ENCODE measurements around the gene PLA2G2C. TPM values are rescaled to one million over a fixed set of nuclear protein-coding genes. Genes with fewer than 3 reads are reported as not detected.

The PLA2G2C gene
- total and polyA plus RNA-seq, 2 of the 8 experiments (the other 6 are each of a cell fraction or from before 2014, with no cell fraction given), result not detected

- no peak overlapping the region for H2AFZ ChIP-seq (ENCODE audit: low read length)
- CTCF ChIA-PET (ENCODE audit: partially characterized antibody), result interaction anchor here (0.8 to 13.0 kb wide), 9 partner anchors 9 to 224 kb away, joined by 3 to 127 read pairs (median 4); partner anchors contain the start of gene PLA2G2E
- TF ChIP-seq BACH1 (IDR thresholded peaks at IDR 0.05; ENCODE audit: low read length), result no peak
- no peak for TF ChIP-seq CHD2 (IDR thresholded peaks at IDR 0.05; ENCODE audit: low read length)
- no peak for TF ChIP-seq POLR2A (IDR thresholded peaks at IDR 0.05; ENCODE audit: control extremely low read depth in 1 of 2, low read depth in 2 of 2, low read length in 2 of 2)
- TF ChIP-seq CTBP2 (IDR thresholded peaks at IDR 0.05; ENCODE audit: borderline replicate concordance, insufficient read depth, insufficient read length, low read length), result no peak
- TF ChIP-seq JUN (IDR thresholded peaks at IDR 0.05; ENCODE audit: low read depth, low read length), result no peak
- no peak for TF ChIP-seq FOSL1 (IDR thresholded peaks at IDR 0.05; ENCODE audit: insufficient read depth, low read depth, low read length)
- no peak for TF ChIP-seq RFX5 (IDR thresholded peaks at IDR 0.05; ENCODE audit: borderline replicate concordance, low read depth, low read length)
- TF ChIP-seq HDAC2 (IDR thresholded peaks at IDR 0.05; ENCODE audit: borderline replicate concordance in 1 of 2, low read depth in 2 of 2, low read length in 2 of 2), result no peak
- no peak for TF ChIP-seq ASH2L (IDR thresholded peaks at IDR 0.05; ENCODE audit: low read length)
- no peak for TF ChIP-seq BRCA1 (IDR thresholded peaks at IDR 0.05; ENCODE audit: low read depth, low read length)
- no peak for TF ChIP-seq JUND (IDR thresholded peaks at IDR 0.05; ENCODE audit: low read length)
- no peak for TF ChIP-seq BCL11A (IDR thresholded peaks at IDR 0.05; ENCODE audit: low read depth in 2 of 2, low read length in 2 of 2)
- TF ChIP-seq EP300 (IDR thresholded peaks at IDR 0.05; ENCODE audit: borderline replicate concordance in 1 of 2, low read depth in 2 of 2, low read length in 2 of 2), result no peak
- no peak for TF ChIP-seq ZNF274 (IDR thresholded peaks at IDR 0.05; ENCODE audit: borderline replicate concordance, extremely low read depth, low read length)
- TF ChIP-seq SP2 (IDR thresholded peaks at IDR 0.05; ENCODE audit: low read length), result no peak
Observed at GRCh38 chr1:20143318-20143717, 43.0 kb downstream of the PLA2G2C start.

More at GRCh38 chr1:20143318-20143717, 43.0 kb downstream of the PLA2G2C start:
- H2BK5ac ChIP-seq (ENCODE audit: low read depth, low read length), result no peak overlapping the region
- H2AK5ac ChIP-seq (ENCODE audit: low read depth, low read length), result no peak overlapping the region
- no peak overlapping the region for H4K91ac ChIP-seq (replicated peaks; ENCODE audit: insufficient read length, low read length)
- H3K27me3 ChIP-seq (replicated peaks in 1 of 4; ENCODE audit: control insufficient read depth in 3 of 4, extremely low read depth in 1 of 4, insufficient read depth in 3 of 4, low read length in 3 of 4), result no peaks in the 10 kb centered on the region
- H2BK12ac ChIP-seq (ENCODE audit: low read depth, low read length), result no peak overlapping the region
- DNase-seq (ENCODE audit: low read depth in 1 of 2, low spot score in 2 of 2), result no peak
- no peak overlapping the region for H3K4me2 ChIP-seq (ENCODE audit: insufficient read depth in 1 of 2, low read depth in 2 of 2, low read length in 2 of 2)
- no peak overlapping the region for H2BK120ac ChIP-seq (replicated peaks; ENCODE audit: low read depth, low read length)
- no peak overlapping the region for H3K23ac ChIP-seq (ENCODE audit: insufficient read length)
- 95% methylated on average over 7 of the region's 8 CpGs; no CpG with 5 or more reads in 1 of the 2 experiments for WGBS, 2 experiments (ENCODE audit: extremely low coverage in 1 of 2, insufficient coverage in 1 of 2, insufficient read length in 1 of 2, insufficient replicate concordance in 2 of 2, low coverage in 1 of 2, low lambda C conversion rate in 2 of 2, missing lambda C conversion rate in 1 of 2)
- H4K8ac ChIP-seq (ENCODE audit: extremely low read depth, insufficient read depth, low read length), result no peak overlapping the region
- no peak overlapping the region for H2BK20ac ChIP-seq (ENCODE audit: low read length)
- H4K5ac ChIP-seq (ENCODE audit: insufficient read length, low read depth, low read length), result no peak overlapping the region
- H3K14ac ChIP-seq (ENCODE audit: insufficient read length), result no peak overlapping the region
- no peak overlapping the region for H3K9ac ChIP-seq (replicated peaks in 1 of 4; ENCODE audit: extremely low read depth in 1 of 4, low read depth in 3 of 4, low read length in 3 of 4)
- H3K36me3 ChIP-seq (ENCODE audit: control insufficient read depth in 2 of 4, insufficient read depth in 4 of 4, low read length in 3 of 4), result no peaks in the 10 kb centered on the region
- no peaks in the 10 kb centered on the region for H3K79me2 ChIP-seq (ENCODE audit: control insufficient read depth in 1 of 2, insufficient read depth in 2 of 2, low read length in 2 of 2)
- H3K56ac ChIP-seq (replicated peaks; ENCODE audit: insufficient read length, low read depth, low read length), result no peak overlapping the region
- no peaks in the 10 kb centered on the region; a peak in 1 of 7 replicates for H3K4me1 ChIP-seq (replicated peaks in 1 of 4; ENCODE audit: control insufficient read depth in 3 of 4, insufficient read depth in 4 of 4, low read length in 3 of 4)
- H3K18ac ChIP-seq (ENCODE audit: extremely low read depth, low read length), result no peak overlapping the region
- no peaks in the 10 kb centered on the region for H4K20me1 ChIP-seq (replicated peaks in 1 of 2; ENCODE audit: control insufficient read depth in 1 of 2, insufficient read depth in 2 of 2, low read length in 2 of 2)
- H3K79me1 ChIP-seq (ENCODE audit: low read depth, low read length), result no peaks in the 10 kb centered on the region
- H3K4me3 ChIP-seq (ENCODE audit: extremely low read depth in 1 of 4, insufficient read depth in 2 of 4, low read depth in 3 of 4, low read length in 4 of 4), result no peak overlapping the region
- no peaks in the 10 kb centered on the region; a peak in 1 of 4 replicates for H3K9me3 ChIP-seq (ENCODE audit: insufficient read depth in 2 of 2, low read depth in 1 of 2, low read length in 1 of 2)
- no peak overlapping the region for H2BK15ac ChIP-seq (ENCODE audit: low read length)
- no peak for FAIRE-seq
- H3K23me2 ChIP-seq (ENCODE audit: low read depth, low read length), result peaks cover 3% of the 10 kb centered on the region; the same call in 1 of the 2 replicates
- no peak overlapping the region for H3K27ac ChIP-seq (ENCODE audit: low read depth, low read length)
- POLR2A ChIA-PET (ENCODE audit: partially characterized antibody), result no interaction called here
- H3K4ac ChIP-seq (replicated peaks; ENCODE audit: insufficient read length, low read depth, low read length), result no peak overlapping the region

Measured in H1 (cell line).